HepG2 (cell line): ENCODE measurements around the gene SKIDA1. TPM values are rescaled to one million over a fixed set of nuclear protein-coding genes. Genes with fewer than 3 reads are reported as not detected.

ENCODE experiments used
- HMG20B ChIP-seq: conservative IDR thresholded peaks from 2 replicates; pipeline ENCODE4 v1.6.1; 2016; ENCODE audit warnings: missing genetic modification reagents, missing compliant biosample characterization
- HMGXB4 ChIP-seq, 2 experiments: sonication (generic) in 1 of 2; formaldehyde crosslinking in 1 of 2; IDR thresholded peaks; 2 replicates each; pipeline versions ENCODE4 v1.4.0 to v1.6.1; 2018 to 2020; ENCODE audit warnings: missing genetic modification reagents in 2 of 2, borderline replicate concordance in 1 of 2, low read depth in 1 of 2, mild to moderate bottlenecking in 1 of 2, missing biosample characterization in 1 of 2
- KLF16 ChIP-seq, 2 experiments: sonication (generic) in 1 of 2; formaldehyde crosslinking in 1 of 2; IDR thresholded peaks; 2 replicates each; pipeline versions ENCODE4 v1.6.1 to v1.8.0; 2016 to 2023; ENCODE audit warnings: missing genetic modification reagents in 2 of 2, missing compliant biosample characterization in 1 of 2
- KMT2A ChIP-seq: sonication (generic); formaldehyde crosslinking; IDR thresholded peaks from 2 replicates; pipeline ENCODE4 v1.4.0; 2020; ENCODE audit warnings: missing genetic modification reagents
- MAFK ChIP-seq, 2 experiments: IDR thresholded peaks in 1 of 2; conservative IDR thresholded peaks in 1 of 2; 2 replicates each; pipeline ENCODE4 v1.6.1; 2011; ENCODE audit warnings: improper control_type of control experiment in 2 of 2, low read length in 2 of 2
- NR2F1 ChIP-seq, 2 experiments: fragments of 450-650 bp in 1 of 2; formaldehyde crosslinking in 1 of 2; IDR thresholded peaks; 2 replicates each; pipeline versions ENCODE4 v1.5.0 to v1.6.1; 2016 to 2020; ENCODE audit warnings: mild to moderate bottlenecking in 1 of 2, missing compliant biosample characterization in 1 of 2, missing genetic modification reagents in 1 of 2, moderate library complexity in 1 of 2
- PRPF4 ChIP-seq: fragments of 200-400 bp; formaldehyde crosslinking; IDR thresholded peaks from 2 replicates; pipeline ENCODE4 v1.6.1; 2016; ENCODE audit warnings: low read length, low read depth; ENCODE audit not compliant: poor library complexity, severe bottlenecking
- RBM39 ChIP-seq: fragments of 200-400 bp; formaldehyde crosslinking; IDR thresholded peaks from one replicate; pipeline ENCODE4 v1.6.1; 2018; ENCODE audit warnings: antibody characterized with exemption, mild to moderate bottlenecking, low read depth, low read length; ENCODE audit not compliant: poor library complexity, severe bottlenecking
- TGIF2 ChIP-seq: IDR thresholded peaks from 2 replicates; pipeline ENCODE4 v1.6.1; 2016; ENCODE audit warnings: control low read depth, missing compliant biosample characterization
- TSC22D2 ChIP-seq: sonication (generic); formaldehyde crosslinking; IDR thresholded peaks from 2 replicates; pipeline ENCODE4 v1.5.1; 2020; ENCODE audit warnings: missing genetic modification reagents, mild to moderate bottlenecking, borderline replicate concordance
- YEATS4 ChIP-seq: sonication (generic); formaldehyde crosslinking; IDR thresholded peaks from 2 replicates; pipeline ENCODE4 v1.4.0; 2020; ENCODE audit warnings: missing genetic modification reagents, borderline replicate concordance
- ZNF704 ChIP-seq: sonication (generic); formaldehyde crosslinking; IDR thresholded peaks from 2 replicates; pipeline ENCODE4 v1.8.1; 2023; ENCODE audit warnings: mild to moderate bottlenecking, inconsistent platforms, moderate library complexity, missing genetic modification reagents, borderline replicate concordance
- ZNF709 ChIP-seq: sonication (generic); formaldehyde crosslinking; IDR thresholded peaks from 2 replicates; pipeline ENCODE4 v1.5.0; 2020; ENCODE audit warnings: mild to moderate bottlenecking, missing genetic modification reagents
- ZNF749 ChIP-seq: sonication (generic); formaldehyde crosslinking; IDR thresholded peaks from 2 replicates; pipeline ENCODE4 v1.8.0; 2022; ENCODE audit warnings: mild to moderate bottlenecking, missing genetic modification reagents, moderate library complexity, borderline replicate concordance
- ZSCAN9 ChIP-seq: IDR thresholded peaks from 2 replicates; pipeline ENCODE4 v1.6.1; 2016; ENCODE audit warnings: borderline replicate concordance
- polyA plus RNA-seq, 8 experiments: library from polyadenylated mRNA; depleted of rRNA in 3 of 8; stranded (reverse) in 7 of 8; unstranded in 1 of 8; fragments of >200 nt; fragmentation: Illumina TruSeq in 4 of 8; extraction: Trizol in 4 of 8; gene quantifications; 2 replicates each; pipeline versions ENCODE4 v1.2.1 to v1.2.3, GENCODE V29; 2011 to 2016; ENCODE audit warnings: low read depth in 4 of 8, missing spikeins in 1 of 8, mixed read lengths in 1 of 8; ENCODE audit not compliant: insufficient read depth in 1 of 8
- total RNA-seq, 5 experiments: library from RNA; depleted of rRNA; stranded (reverse); fragments of >200 nt; fragmentation: Illumina TruSeq; extraction: Trizol; gene quantifications; 2 replicates each; pipeline ENCODE4 v1.2.3, GENCODE V29; 2016; ENCODE audit warnings: low read depth in 1 of 5
- TF ChIP-seq, protein P1 (sequence below): sonication (generic); formaldehyde crosslinking; IDR thresholded peaks from 2 replicates; pipeline ENCODE4 v1.8.0; 2022; ENCODE audit warnings: missing genetic modification reagents, low read depth, mild to moderate bottlenecking, borderline replicate concordance
- TF ChIP-seq, protein P2 (sequence below): sonication (generic); formaldehyde crosslinking; IDR thresholded peaks from 2 replicates; pipeline ENCODE4 v1.4.0; 2020; ENCODE audit warnings: missing genetic modification reagents

The SKIDA1 gene
- total and polyA plus RNA-seq, 2 of the 13 experiments (the other 11 are each of a cell fraction or from before 2014, with no cell fraction given): 0.73 to 1.5 TPM

DNA sequence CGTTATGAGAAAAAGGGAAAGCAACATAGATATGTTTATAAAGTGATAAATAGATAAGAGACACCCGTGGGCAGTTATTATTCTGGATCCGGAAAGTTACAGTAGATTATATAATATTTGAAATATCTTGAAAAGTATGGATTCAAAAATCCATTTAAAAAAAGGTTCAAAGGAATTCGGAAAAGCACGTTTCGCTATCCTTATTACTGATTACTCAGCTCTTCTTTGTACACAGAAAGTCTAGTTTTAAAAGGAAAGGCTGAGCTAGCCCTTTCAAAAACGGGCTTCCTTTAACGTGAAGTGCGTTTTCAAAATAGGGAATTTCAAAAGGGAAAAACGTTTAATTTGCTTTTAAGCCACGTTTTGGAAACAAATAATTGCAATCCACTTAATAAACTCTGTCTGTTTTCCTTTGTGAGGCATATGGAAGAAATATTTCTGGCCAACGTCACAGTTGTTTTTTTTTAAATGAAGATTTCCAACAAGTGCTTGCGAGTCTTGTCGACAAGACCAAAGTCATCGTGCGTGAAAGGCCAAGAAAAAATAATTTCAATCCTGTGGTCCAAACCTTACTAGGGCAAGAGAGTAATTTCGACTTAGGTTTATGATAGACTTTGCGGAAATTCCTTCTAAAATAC lies 2.2 kb upstream of the SKIDA1 start (continued):
- TF ChIP-seq, protein P1, sequence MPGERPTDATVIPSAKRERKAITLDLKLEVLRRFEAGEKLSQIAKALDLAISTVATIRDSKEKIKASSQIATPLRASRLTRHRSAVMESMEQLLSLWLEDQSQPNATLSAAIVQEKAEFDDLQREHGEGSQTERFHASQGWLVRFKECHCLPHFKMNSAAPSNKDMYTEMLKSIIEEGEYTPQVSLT (CRISPR knock-in tag): no peak
- TF ChIP-seq HMG20B (0 out of 2 replicates have a peak, but pooled peaks have one; percentile 0), ZNF709 (CRISPR knock-in tag) (no peak), TGIF2 (CRISPR knock-in tag) (0 out of 2 replicates have a peak, but pooled peaks have one; percentile 23), ZNF749 (CRISPR knock-in tag) (no peak), TSC22D2 (no peak), KLF16 (CRISPR knock-in tag; IDR thresholded peaks at IDR 0.05) (0 out of 4 replicates have a peak, but pooled peaks of 1 of the 2 experiments have one; percentile 38), KMT2A (peak; percentile 26; the same call in 1 of the 2 replicates), ZNF704 (peak; percentile 6; the same call in 1 of the 2 replicates), ZSCAN9 (0 out of 2 replicates have a peak, but pooled peaks have one; percentile 10), RBM39 (no peak), PRPF4 (peak; percentile 50), YEATS4 (CRISPR knock-in tag) (0 out of 2 replicates have a peak, but pooled peaks have one; percentile 31), HMGXB4 (CRISPR knock-in tag; IDR thresholded peaks at IDR 0.05; ENCODE audit: borderline replicate concordance in 1 of 2, low read depth in 1 of 2) (0 out of 4 replicates have a peak, but pooled peaks of 1 of the 2 experiments have one; percentile 6), NR2F1 (CRISPR knock-in tag; IDR thresholded peaks at IDR 0.05) (peak in 1 of 2 experiments; percentile 42; a peak in 1 of 4 replicates), MAFK (conservative IDR thresholded peaks at IDR 0.05 in 1 of 2, IDR thresholded peaks at IDR 0.05 in 1 of 2; ENCODE audit: low read length in 2 of 2) (peak; percentile 88 to 91)
- TF ChIP-seq, protein P2, sequence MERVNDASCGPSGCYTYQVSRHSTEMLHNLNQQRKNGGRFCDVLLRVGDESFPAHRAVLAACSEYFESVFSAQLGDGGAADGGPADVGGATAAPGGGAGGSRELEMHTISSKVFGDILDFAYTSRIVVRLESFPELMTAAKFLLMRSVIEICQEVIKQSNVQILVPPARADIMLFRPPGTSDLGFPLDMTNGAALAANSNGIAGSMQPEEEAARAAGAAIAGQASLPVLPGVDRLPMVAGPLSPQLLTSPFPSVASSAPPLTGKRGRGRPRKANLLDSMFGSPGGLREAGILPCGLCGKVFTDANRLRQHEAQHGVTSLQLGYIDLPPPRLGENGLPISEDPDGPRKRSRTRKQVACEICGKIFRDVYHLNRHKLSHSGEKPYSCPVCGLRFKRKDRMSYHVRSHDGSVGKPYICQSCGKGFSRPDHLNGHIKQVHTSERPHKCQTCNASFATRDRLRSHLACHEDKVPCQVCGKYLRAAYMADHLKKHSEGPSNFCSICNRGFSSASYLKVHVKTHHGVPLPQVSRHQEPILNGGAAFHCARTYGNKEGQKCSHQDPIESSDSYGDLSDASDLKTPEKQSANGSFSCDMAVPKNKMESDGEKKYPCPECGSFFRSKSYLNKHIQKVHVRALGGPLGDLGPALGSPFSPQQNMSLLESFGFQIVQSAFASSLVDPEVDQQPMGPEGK (CRISPR knock-in tag): no peak
